ENCODE measurements around the gene CAPRIN1.

Gene CAPRIN1

GRCh38 chr11:34051349-34052035 is at the start of gene CAPRIN1:
TSS of gene CAPRIN1 (plus strand) at chr11:34051731. CDS start at chr11:34052421, 690 bp downstream.
- TF ChIP-seq CTCF (IDR thresholded peaks at IDR 0.05; ENCODE audit: insufficient read depth, low read length, poor library complexity, severe bottlenecking), result no peak

GRCh38 chr11:34002420-34002819 is 49.1 kb upstream of the CAPRIN1 start:
- H3K27me3 ChIP-seq (replicated peaks; ENCODE audit: control insufficient read depth, insufficient read depth, low read length), result no peaks in the 10 kb centered on the region
- DNase-seq (ENCODE audit: extremely low read depth, insufficient read length), result no peak
- no peak overlapping the region for H3K4me3 ChIP-seq (replicated peaks; ENCODE audit: low read depth, low read length)
- H3K36me3 ChIP-seq (ENCODE audit: control insufficient read depth, insufficient read depth, low read length), result no peaks in the 10 kb centered on the region
- TF ChIP-seq CTCF (IDR thresholded peaks at IDR 0.05; ENCODE audit: insufficient read depth, low read length, poor library complexity, severe bottlenecking), result no peak

More at GRCh38 chr11:34051349-34052035, at the start of gene CAPRIN1:
- Histone ChIP-seq H3K36me3 (ENCODE audit: control insufficient read depth, insufficient read depth, low read length) (peaks cover 2% of the 10 kb centered on the region), H3K4me3 (replicated peaks; ENCODE audit: low read depth, low read length) (peak within 1 kb of the TSS; percentile 97), H3K27me3 (replicated peaks; ENCODE audit: control insufficient read depth, insufficient read depth, low read length) (no peaks in the 10 kb centered on the region)
- DNase-seq (ENCODE audit: extremely low read depth, insufficient read length), result peak; percentile 97

- Histone ChIP-seq H3K27me3 (replicated peaks; ENCODE audit: control insufficient read depth, insufficient read depth, low read length) (no peaks in the 10 kb centered on the region), H3K4me3 (replicated peaks; ENCODE audit: low read depth, low read length) (no peak overlapping the region), H3K36me3 (ENCODE audit: control insufficient read depth, insufficient read depth, low read length) (no peaks in the 10 kb centered on the region)
- DNase-seq (ENCODE audit: extremely low read depth, insufficient read length), result no peak
- no peak for TF ChIP-seq CTCF (IDR thresholded peaks at IDR 0.05; ENCODE audit: insufficient read depth, low read length, poor library complexity, severe bottlenecking)
These were observed 47.3 kb upstream of the CAPRIN1 start for GRCh38 chr11:34004236-34004635.

- H3K27me3 ChIP-seq (replicated peaks; ENCODE audit: control insufficient read depth, insufficient read depth, low read length), result no peaks in the 10 kb centered on the region
- no peaks in the 10 kb centered on the region for H3K36me3 ChIP-seq (ENCODE audit: control insufficient read depth, insufficient read depth, low read length)
- DNase-seq (ENCODE audit: extremely low read depth, insufficient read length), result no peak
- TF ChIP-seq CTCF (IDR thresholded peaks at IDR 0.05; ENCODE audit: insufficient read depth, low read length, poor library complexity, severe bottlenecking), result no peak
- H3K4me3 ChIP-seq (replicated peaks; ENCODE audit: low read depth, low read length), result no peak overlapping the region
These were observed 44.7 kb upstream of the CAPRIN1 start for GRCh38 chr11:34006876-34007275.

- no peaks in the 10 kb centered on the region for H3K36me3 ChIP-seq (ENCODE audit: control insufficient read depth, insufficient read depth, low read length)
- H3K27me3 ChIP-seq (replicated peaks; ENCODE audit: control insufficient read depth, insufficient read depth, low read length), result no peaks in the 10 kb centered on the region
- DNase-seq (ENCODE audit: extremely low read depth, insufficient read length), result no peak
- no peak overlapping the region for H3K4me3 ChIP-seq (replicated peaks; ENCODE audit: low read depth, low read length)
- no peak for TF ChIP-seq CTCF (IDR thresholded peaks at IDR 0.05; ENCODE audit: insufficient read depth, low read length, poor library complexity, severe bottlenecking)
These were observed 38.8 kb upstream of the CAPRIN1 start for GRCh38 chr11:34012734-34013133.
